ENCODE data around the gene TAOK2. TPM values are rescaled to one million over a fixed set of nuclear protein-coding genes. Genes with fewer than 3 reads are reported as not detected.
A peak's percentile ranks its signal among the peaks of the same experiment; 100 is the strongest.

TAOK2 gene
- total and polyA plus RNA-seq, 2 of the 13 experiments (the other 11 are each of a cell fraction or from before 2014, with no cell fraction given): 17.4 to 43.2 TPM

- TF ChIP-seq ZNF430 (CRISPR knock-in tag; IDR thresholded peaks at IDR 0.05) (peak; percentile 94; the same call in 1 of the 2 replicates), ZNF687 (CRISPR knock-in tag; IDR thresholded peaks at IDR 0.05) (peak; percentile 96), NFKBIZ (CRISPR knock-in tag; IDR thresholded peaks at IDR 0.05) (no peak; the same call in 1 of the 2 replicates), NFIB (CRISPR knock-in tag; IDR thresholded peaks at IDR 0.05; ENCODE audit: borderline replicate concordance) (no peak), PAWR (CRISPR knock-in tag; IDR thresholded peaks at IDR 0.05; ENCODE audit: borderline replicate concordance) (no peak), NFATC3 (CRISPR knock-in tag; IDR thresholded peaks at IDR 0.05) (no peak; the same call in 1 of the 2 replicates), CREBL2 (CRISPR knock-in tag; IDR thresholded peaks at IDR 0.05; ENCODE audit: borderline replicate concordance) (peak; percentile 28; the same call in 1 of the 2 replicates), TARDBP (CRISPR knock-in tag; IDR thresholded peaks at IDR 0.05) (peak; percentile 81), ZNF674 (CRISPR knock-in tag; IDR thresholded peaks at IDR 0.05; ENCODE audit: low read depth) (no peak), DNMT1 (CRISPR knock-in tag; IDR thresholded peaks at IDR 0.05) (no peak), KMT2A (CRISPR knock-in tag; IDR thresholded peaks at IDR 0.05) (no peak), CENPX (CRISPR knock-in tag; IDR thresholded peaks at IDR 0.05) (no peak), CHD4 (IDR thresholded peaks at IDR 0.05; ENCODE audit: borderline replicate concordance, low read length) (peak; percentile 52; the same call in 1 of the 2 replicates), RFXAP (CRISPR knock-in tag; IDR thresholded peaks at IDR 0.05; ENCODE audit: borderline replicate concordance) (peak; percentile 91), ZBTB43 (CRISPR knock-in tag; conservative IDR thresholded peaks at IDR 0.05) (peak; percentile 23; the same call in 1 of the 2 replicates), HDAC2 (CRISPR knock-in tag; IDR thresholded peaks at IDR 0.05) (peak; percentile 87), SP1 (IDR thresholded peaks at IDR 0.05) (no peak), SP1 (CRISPR knock-in tag; IDR thresholded peaks at IDR 0.05) (peak; percentile 98), THRA (CRISPR knock-in tag; IDR thresholded peaks at IDR 0.05; ENCODE audit: borderline replicate concordance) (peak; percentile 68; the same call in 1 of the 2 replicates), ZNF296 (CRISPR knock-in tag; conservative IDR thresholded peaks at IDR 0.05) (peak; percentile 11; the same call in 1 of the 2 replicates), GMEB2 (CRISPR knock-in tag; IDR thresholded peaks at IDR 0.05; ENCODE audit: low read depth) (peak; percentile 94)
Measured at GRCh38 chr16:29995911-29996765, 22.5 kb downstream of the TAOK2 start, which contains the start of gene INO80E (continued).

Measured in HepG2 (cell line).